Measurements from ENCODE around the gene IHH.

- TF ChIP-seq POLR2A (IDR thresholded peaks at IDR 0.05; ENCODE audit: low read length) (no peak), GATA1 (IDR thresholded peaks at IDR 0.05; ENCODE audit: low read depth, low read length) (no peak)
Observed at GRCh38 chr2:219109471-219109870, 48.8 kb upstream of the IHH start.
